HepG2 (cell line): ENCODE measurements around the gene C9orf85. TPM values are rescaled to one million over a fixed set of nuclear protein-coding genes. Genes with fewer than 3 reads are reported as not detected.

ENCODE experiments used
- ATAC-seq: fragments of 200-7000 bp; cut with Tn5 transposase; 3 replicates; pipeline ENCODE4 v1.9.1; 2020; ENCODE audit warnings: mild to moderate bottlenecking, moderate library complexity
- BruUV-seq: library from RNA; stranded (reverse); fragments of 400-500 nt; replicated peaks from 2 replicates; lab custom pipeline; 2021; lab: Mats Ljungman, UMichigan
- CTCF ChIA-PET: fragments of 300-600 bp; formaldehyde crosslinking; extraction: SDS; loops from one replicate; lab custom pipeline; 2021; ENCODE audit warnings: low total read pairs, inconsistent platforms, low intra/inter-chr PET ratio; lab: Yijun Ruan, JAX
- POLR2A ChIA-PET: fragments of 350-600 bp; sonication (Branson Sonifier 250); formaldehyde crosslinking; loops from one replicate; lab custom pipeline; 2020; ENCODE audit warnings: antibody characterized with exemption, inconsistent platforms; lab: Yijun Ruan, JAX
- DNase-seq: peaks from one replicate; pipeline ENCODE4 v3.0.0-alpha.2; 2015; ENCODE audit warnings: low spot score
- FAIRE-seq: peaks from 3 replicates; lab custom pipeline; 2011; peaks lifted over from hg19 to GRCh38; lab: Jason Lieb, UNC
- H2AFZ ChIP-seq: one replicate; pipeline ENCODE4 v1.6.1; 2011; ENCODE audit warnings: low read length, inconsistent platforms
- H3K27ac ChIP-seq: fragments of 300-600 bp; 3 replicates; pipeline ENCODE4 v1.8.0; 2011; ENCODE audit warnings: mixed run types, mild to moderate bottlenecking, mixed read lengths, low read length, inconsistent platforms; ENCODE audit not compliant: insufficient read depth; ENCODE audit errors: extremely low read length
- H3K27me3 ChIP-seq, 2 experiments: fragments of 200-600 bp in 1 of 2; 2 replicates in 1 of 2; 3 replicates in 1 of 2; pipeline versions ENCODE4 v1.6.0 to v1.8.0; 2011; ENCODE audit warnings: low read length in 2 of 2, mild to moderate bottlenecking in 2 of 2, moderate library complexity in 2 of 2, inconsistent platforms in 1 of 2; ENCODE audit not compliant: insufficient read depth in 2 of 2, control insufficient read depth in 1 of 2
- H3K36me3 ChIP-seq, 2 experiments: fragments of 200-600 bp in 1 of 2; replicated peaks in 1 of 2; 2 replicates in 1 of 2; 3 replicates in 1 of 2; pipeline versions ENCODE4 v1.5.1 to v1.8.0; 2011; ENCODE audit warnings: low read length in 2 of 2, inconsistent platforms in 1 of 2; ENCODE audit not compliant: insufficient read depth in 2 of 2, control insufficient read depth in 1 of 2
- H3K4me1 ChIP-seq: 2 replicates; pipeline ENCODE4 v1.5.1; 2012; ENCODE audit warnings: low read length, inconsistent platforms; ENCODE audit not compliant: insufficient read depth
- H3K4me2 ChIP-seq: 2 replicates; pipeline ENCODE4 v1.6.0; 2011; ENCODE audit warnings: low read depth, low read length, inconsistent platforms
- H3K4me3 ChIP-seq, 3 experiments: fragments of 200-600 bp in 1 of 3; sonication (generic), shearing (Covaris generic) in 1 of 3; replicated peaks in 1 of 3; 2 replicates each; pipeline ENCODE4 v1.5.1; 2011 to 2016; ENCODE audit warnings: low read length in 3 of 3, inconsistent platforms in 2 of 3, low read depth in 2 of 3, mild to moderate bottlenecking in 2 of 3, control low read depth in 1 of 3, mixed read lengths in 1 of 3; ENCODE audit not compliant: insufficient read depth in 1 of 3
- H3K79me2 ChIP-seq: one replicate; pipeline ENCODE4 v1.6.1; 2011; ENCODE audit warnings: low read length, inconsistent platforms; ENCODE audit not compliant: insufficient read depth
- H3K9ac ChIP-seq: 2 replicates; pipeline ENCODE4 v1.6.0; 2011; ENCODE audit warnings: mild to moderate bottlenecking, low read depth, low read length, inconsistent platforms; ENCODE audit not compliant: insufficient read depth
- H3K9me3 ChIP-seq: 2 replicates; pipeline ENCODE4 v1.5.1; 2012; ENCODE audit warnings: mild to moderate bottlenecking, low read length
- H4K20me1 ChIP-seq: 2 replicates; pipeline ENCODE4 v1.6.0; 2011; ENCODE audit warnings: inconsistent platforms, mild to moderate bottlenecking, low read length, moderate library complexity; ENCODE audit not compliant: insufficient read depth
- AHDC1 ChIP-seq: sonication (generic); formaldehyde crosslinking; IDR thresholded peaks from 2 replicates; pipeline ENCODE4 v1.5.1; 2020; ENCODE audit warnings: mild to moderate bottlenecking, missing genetic modification reagents, borderline replicate concordance
- ARID5B ChIP-seq: IDR thresholded peaks from 2 replicates; pipeline ENCODE4 v1.4.0; 2020; ENCODE audit warnings: mild to moderate bottlenecking, missing genetic modification reagents
- CEBPZ ChIP-seq: IDR thresholded peaks from 2 replicates; pipeline ENCODE4 v1.6.1; 2012; ENCODE audit warnings: low read length, improper control_type of control experiment
- E2F5 ChIP-seq: sonication (generic); formaldehyde crosslinking; conservative IDR thresholded peaks from 2 replicates; pipeline ENCODE4 v1.4.0; 2020; ENCODE audit warnings: missing genetic modification reagents
- MBD4 ChIP-seq: IDR thresholded peaks from 2 replicates; pipeline ENCODE4 v1.6.1; 2012; ENCODE audit warnings: low read length, inconsistent platforms, borderline replicate concordance
- MYC ChIP-seq: sonication (generic); formaldehyde crosslinking; IDR thresholded peaks from 2 replicates; pipeline ENCODE4 v1.9.0; 2021; ENCODE audit warnings: missing genetic modification reagents, borderline replicate concordance
- ZNF558 ChIP-seq: sonication (generic); formaldehyde crosslinking; IDR thresholded peaks from 2 replicates; pipeline ENCODE4 v1.9.0; 2022; ENCODE audit warnings: mild to moderate bottlenecking, missing genetic modification reagents, borderline replicate concordance
- ZNF639 ChIP-seq: conservative IDR thresholded peaks from 2 replicates; pipeline ENCODE4 v1.6.1; 2018; ENCODE audit warnings: missing genetic modification reagents
- WGBS: methylation state at CpG from one replicate; pipeline ENCODE4 v1.1.6; 2017; ENCODE audit warnings: low lambda C conversion rate; 5-methylcytosine and 5-hydroxymethylcytosine counted together
- in situ Hi-C: cut with HindIII; loops from 2 replicates; pipeline ENCODE4 v1.10.0; 2017; ENCODE audit warnings: low pct_unique_long_range_greater_than_20kb; ENCODE audit not compliant: extremely low pct_ligation_motif_present
- intact Hi-C: fragments of 100-400 bp; cut with micrococcal nuclease; formaldehyde crosslinking; loops from one replicate; pipeline ENCODE4 v1.10.0; 2022; ENCODE audit not compliant: unreplicated experiment
- polyA plus RNA-seq, 8 experiments: library from polyadenylated mRNA; depleted of rRNA in 3 of 8; stranded (reverse) in 7 of 8; unstranded in 1 of 8; fragments of >200 nt; fragmentation: Illumina TruSeq in 4 of 8; extraction: Trizol in 4 of 8; gene quantifications; 2 replicates each; pipeline versions ENCODE4 v1.2.1 to v1.2.3, GENCODE V29; 2011 to 2016; ENCODE audit warnings: low read depth in 4 of 8, missing spikeins in 1 of 8, mixed read lengths in 1 of 8; ENCODE audit not compliant: insufficient read depth in 1 of 8
- total RNA-seq, 5 experiments: library from RNA; depleted of rRNA; stranded (reverse); fragments of >200 nt; fragmentation: Illumina TruSeq; extraction: Trizol; gene quantifications; 2 replicates each; pipeline ENCODE4 v1.2.3, GENCODE V29; 2016; ENCODE audit warnings: low read depth in 1 of 5

C9orf85 gene
- total and polyA plus RNA-seq, 2 of the 13 experiments (the other 11 are each of a cell fraction or from before 2014, with no cell fraction given), result 9.9 to 13.9 TPM

- intact Hi-C loops, result no loop called here
- peaks cover 11% of the 10 kb centered on the region; the same call in 1 of the 2 replicates for H3K9me3 ChIP-seq
- H3K4me2 ChIP-seq, result no peak overlapping the region
- H3K79me2 ChIP-seq, result peaks cover 78% of the 10 kb centered on the region
- H3K27ac ChIP-seq, result no peak overlapping the region
- H3K27me3 ChIP-seq, result no peaks in the 10 kb centered on the region
- POLR2A ChIA-PET, result interaction anchor here (1.0 kb wide), 1 partner anchor 24 kb away, joined by 4 read pairs; the partner anchor contains the start of genes ABHD17B and C9orf85
- no peaks in the 10 kb centered on the region; a peak in 1 of 5 replicates for H3K36me3 ChIP-seq
- H3K4me3 ChIP-seq, result no peak overlapping the region
- H2AFZ ChIP-seq, result no peak overlapping the region
- H3K4me1 ChIP-seq, result peaks cover 38% of the 10 kb centered on the region
- CTCF ChIA-PET, result no interaction called here
- H3K9ac ChIP-seq, result no peak overlapping the region
- no TSS peak for BruUV-seq
- FAIRE-seq, result no peak
- peaks cover 3% of the 10 kb centered on the region; the same call in 1 of the 2 replicates for H4K20me1 ChIP-seq
- in situ Hi-C loops, result no loop called here
- no peak for DNase-seq
- 88% methylated on average over 1 of the region's 1 CpG for WGBS
- no peak for ATAC-seq
- no peak for TF ChIP-seq CEBPZ
- no peak for TF ChIP-seq ARID5B (CRISPR knock-in tag)
- TF ChIP-seq AHDC1, result no peak
- no peak for TF ChIP-seq MYC (CRISPR knock-in tag)
- TF ChIP-seq ZNF639, result no peak
- no peak for TF ChIP-seq ZNF558
- no peak for TF ChIP-seq MBD4
- no peak for TF ChIP-seq E2F5
Observed at GRCh38 chr9:71887362-71887761, 24.1 kb upstream of the C9orf85 start.
